Activated naive CD4-positive, alpha-beta T cell treated with anti-CD3 and anti-CD28 coated beads, Interleukin-2, amount 50 U/mL, for 24 hours (primary cell): ENCODE data around the gene IVNS1ABP.
A peak's percentile ranks its signal among the peaks of the same experiment; 100 is the strongest.
"Not testable (repeated sequence)": the region's sequence is repeated elsewhere in the genome, so short reads cannot be mapped to it uniquely, and the experiment has no call there.

ENCODE experiments used
- H3K27ac Mint-ChIP-seq: one replicate; pipeline ENCODE4 v1.8.0; 2021; ENCODE audit warnings: mild to moderate bottlenecking, mixed read lengths
- H3K27me3 Mint-ChIP-seq: one replicate; pipeline ENCODE4 v1.8.0; 2021; ENCODE audit warnings: mixed read lengths
- H3K36me3 Mint-ChIP-seq: one replicate; pipeline ENCODE4 v1.8.0; 2021; ENCODE audit warnings: mixed read lengths
- H3K4me1 Mint-ChIP-seq: one replicate; pipeline ENCODE4 v1.8.0; 2021; ENCODE audit warnings: mixed read lengths
- H3K4me3 Mint-ChIP-seq: one replicate; pipeline ENCODE4 v1.8.0; 2021; ENCODE audit warnings: mild to moderate bottlenecking, mixed read lengths
- H3K9me3 Mint-ChIP-seq: one replicate; pipeline ENCODE4 v1.8.0; 2021; ENCODE audit warnings: mixed read lengths

IVNS1ABP gene

GRCh38 chr1:185317034-185317885, at the start of gene IVNS1ABP:
TSS of gene IVNS1ABP (minus strand) at chr1:185317243. CDS start at chr1:185309493, 7,750 bp downstream.
- Mint-ChIP-seq H3K4me3 (peak within 1 kb of the TSS; percentile 97), H3K9me3 (no peaks in the 10 kb centered on the region), H3K27me3 (no peaks in the 10 kb centered on the region), H3K4me1 (peaks cover 54% of the 10 kb centered on the region), H3K36me3 (peaks cover 1% of the 10 kb centered on the region), H3K27ac (peak within 1 kb of the TSS; percentile 97)

DNA sequence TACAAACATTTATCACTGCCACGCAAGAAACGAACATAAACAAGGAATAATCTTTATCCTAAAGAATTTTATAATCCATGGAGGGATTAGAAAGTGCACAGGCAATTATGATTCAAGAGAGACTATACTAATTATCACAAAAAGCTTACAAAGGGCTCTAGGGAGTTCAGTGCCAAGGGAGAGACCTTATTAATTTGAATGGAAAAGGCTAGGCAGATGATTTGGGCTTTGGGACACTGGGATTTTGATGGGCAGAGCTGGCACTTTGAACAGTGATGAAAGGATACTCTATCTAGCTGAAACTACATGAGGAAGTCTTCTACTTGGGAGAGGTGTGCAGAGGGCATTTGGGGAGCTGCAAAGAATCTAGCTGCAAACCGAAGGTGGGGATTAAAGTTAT, 48.9 kb upstream of the IVNS1ABP start:
- H3K27me3 Mint-ChIP-seq = no peaks in the 10 kb centered on the region
- no peak overlapping the region for H3K4me3 Mint-ChIP-seq
- peaks cover 5% of the 10 kb centered on the region for H3K4me1 Mint-ChIP-seq
- H3K36me3 Mint-ChIP-seq = peaks cover 8% of the 10 kb centered on the region
- no peak overlapping the region for H3K27ac Mint-ChIP-seq
- H3K9me3 Mint-ChIP-seq = peaks cover 13% of the 10 kb centered on the region

DNA sequence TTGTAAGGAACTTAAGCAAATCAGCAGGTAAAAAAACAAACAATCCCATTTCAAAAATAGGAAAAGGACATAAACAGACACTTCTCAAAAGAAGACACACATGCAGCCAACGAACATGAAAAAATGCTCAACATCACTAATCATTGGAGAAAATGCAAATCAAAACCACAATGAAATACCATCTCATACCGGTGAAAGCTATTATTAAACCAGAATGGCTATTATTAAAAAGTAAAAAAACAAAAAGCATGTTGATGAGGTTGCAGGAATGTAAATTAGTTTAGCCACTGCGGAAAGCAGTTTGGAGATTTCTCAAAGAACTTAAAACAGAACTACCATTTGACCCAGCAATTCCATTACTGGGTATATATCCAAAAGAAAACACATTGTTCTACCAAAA, 47.5 kb upstream of the IVNS1ABP start:
- not testable (repeated sequence) for H3K27me3 Mint-ChIP-seq, H3K4me3 Mint-ChIP-seq, H3K27ac Mint-ChIP-seq, H3K36me3 Mint-ChIP-seq, H3K4me1 Mint-ChIP-seq
- H3K9me3 Mint-ChIP-seq = peaks cover 13% of the 10 kb centered on the region

DNA sequence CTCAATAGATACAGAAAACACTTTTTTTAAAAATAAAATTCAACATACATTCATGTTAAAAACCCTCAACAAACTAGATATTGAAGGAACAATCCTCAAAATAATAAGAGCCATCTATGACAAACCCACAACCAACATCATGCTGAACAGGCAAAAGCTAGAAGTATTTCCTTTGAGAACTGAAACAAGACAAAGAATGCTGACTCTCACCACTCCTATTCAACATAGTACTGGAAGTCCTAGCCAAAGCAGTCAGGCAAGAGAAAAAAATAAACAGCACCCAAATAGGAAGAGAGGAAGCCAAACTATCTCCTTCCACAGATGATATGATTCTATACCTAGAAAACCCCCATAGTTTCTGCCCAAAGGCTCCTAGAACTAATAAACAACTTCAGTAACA, 46.2 kb upstream of the IVNS1ABP start:
- Mint-ChIP-seq H3K27me3 (no peaks in the 10 kb centered on the region), H3K4me1 (peaks cover 5% of the 10 kb centered on the region), H3K9me3 (peaks cover 13% of the 10 kb centered on the region), H3K4me3 (no peak overlapping the region), H3K36me3 (peaks cover 10% of the 10 kb centered on the region), H3K27ac (no peak overlapping the region)

DNA sequence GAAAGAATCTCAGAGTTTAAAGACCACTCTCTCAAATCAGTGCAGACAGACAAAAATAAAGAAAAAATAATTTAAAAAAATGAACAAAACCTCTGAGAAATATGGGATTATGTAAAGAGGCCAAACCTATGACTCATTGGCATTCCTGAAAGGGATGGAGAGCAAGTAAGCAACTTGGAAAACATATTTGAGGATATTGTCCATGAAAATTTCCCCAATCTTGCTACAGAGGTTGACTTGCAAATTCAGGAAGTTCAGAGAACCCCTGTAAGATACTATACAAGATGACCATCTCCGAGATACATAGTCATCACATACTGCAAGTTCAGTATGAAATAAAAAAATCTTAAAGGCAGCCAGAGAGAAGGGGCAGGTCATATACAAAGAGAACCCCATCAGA, 43.7 kb upstream of the IVNS1ABP start:
- H3K4me3 Mint-ChIP-seq = no peak overlapping the region
- no peaks in the 10 kb centered on the region for H3K27me3 Mint-ChIP-seq
- peaks cover 13% of the 10 kb centered on the region for H3K9me3 Mint-ChIP-seq
- no peak overlapping the region for H3K27ac Mint-ChIP-seq
- peaks cover 10% of the 10 kb centered on the region for H3K36me3 Mint-ChIP-seq
- peaks cover 5% of the 10 kb centered on the region for H3K4me1 Mint-ChIP-seq

DNA sequence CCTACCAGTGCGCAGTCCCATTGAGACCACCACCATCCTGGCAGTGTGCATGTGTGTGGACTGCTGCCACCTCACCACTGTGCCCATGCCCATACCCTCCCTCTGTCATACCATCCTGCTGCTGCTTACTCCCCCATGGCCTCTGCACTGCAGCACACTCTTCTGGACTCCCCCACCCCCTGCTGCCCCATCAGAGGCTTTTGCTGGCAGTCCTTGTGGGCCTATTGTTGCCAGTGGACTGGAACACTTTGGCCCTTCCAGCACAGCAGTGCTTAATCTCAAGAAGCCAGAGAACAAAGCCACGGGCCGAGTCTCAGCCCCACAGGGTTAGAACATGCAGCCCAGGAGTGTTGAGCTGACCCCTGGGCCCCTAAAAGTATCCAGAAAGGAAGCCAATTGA, 41.9 kb upstream of the IVNS1ABP start:
- H3K4me3 Mint-ChIP-seq = no peak overlapping the region
- H3K4me1 Mint-ChIP-seq = peaks cover 5% of the 10 kb centered on the region
- peaks cover 13% of the 10 kb centered on the region for H3K9me3 Mint-ChIP-seq
- no peaks in the 10 kb centered on the region for H3K27me3 Mint-ChIP-seq
- H3K27ac Mint-ChIP-seq = no peak overlapping the region
- peaks cover 10% of the 10 kb centered on the region for H3K36me3 Mint-ChIP-seq

GRCh38 chr1:185355947-185356346, 38.9 kb upstream of the IVNS1ABP start:
- Mint-ChIP-seq H3K27ac (no peak overlapping the region), H3K27me3 (no peaks in the 10 kb centered on the region), H3K4me1 (no peaks in the 10 kb centered on the region), H3K4me3 (no peak overlapping the region), H3K9me3 (no peaks in the 10 kb centered on the region), H3K36me3 (peaks cover 1% of the 10 kb centered on the region)

DNA sequence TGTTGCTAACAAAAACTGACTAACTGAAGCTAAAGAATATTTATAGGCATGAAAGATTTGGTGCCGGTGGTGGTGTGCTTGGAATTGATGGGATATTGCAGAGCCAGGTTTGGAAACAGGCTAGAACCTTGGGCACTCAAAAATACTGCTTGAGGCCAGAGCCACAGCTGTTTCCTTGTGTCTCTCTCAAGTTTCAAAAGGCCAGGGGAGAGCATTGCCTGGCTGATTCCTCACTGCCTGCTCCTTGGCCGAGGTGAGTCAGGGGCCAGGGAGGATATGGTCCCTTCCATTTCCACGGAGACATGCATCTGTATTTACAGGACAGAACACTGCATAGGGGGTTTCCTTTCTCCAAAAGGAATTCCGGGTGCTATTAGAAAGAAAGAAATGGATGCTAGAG, 36.1 kb upstream of the IVNS1ABP start:
- Mint-ChIP-seq H3K4me3 (no peak overlapping the region), H3K4me1 (peaks cover 20% of the 10 kb centered on the region), H3K27ac (no peak overlapping the region), H3K9me3 (no peaks in the 10 kb centered on the region), H3K36me3 (peaks cover 1% of the 10 kb centered on the region), H3K27me3 (no peaks in the 10 kb centered on the region)

DNA sequence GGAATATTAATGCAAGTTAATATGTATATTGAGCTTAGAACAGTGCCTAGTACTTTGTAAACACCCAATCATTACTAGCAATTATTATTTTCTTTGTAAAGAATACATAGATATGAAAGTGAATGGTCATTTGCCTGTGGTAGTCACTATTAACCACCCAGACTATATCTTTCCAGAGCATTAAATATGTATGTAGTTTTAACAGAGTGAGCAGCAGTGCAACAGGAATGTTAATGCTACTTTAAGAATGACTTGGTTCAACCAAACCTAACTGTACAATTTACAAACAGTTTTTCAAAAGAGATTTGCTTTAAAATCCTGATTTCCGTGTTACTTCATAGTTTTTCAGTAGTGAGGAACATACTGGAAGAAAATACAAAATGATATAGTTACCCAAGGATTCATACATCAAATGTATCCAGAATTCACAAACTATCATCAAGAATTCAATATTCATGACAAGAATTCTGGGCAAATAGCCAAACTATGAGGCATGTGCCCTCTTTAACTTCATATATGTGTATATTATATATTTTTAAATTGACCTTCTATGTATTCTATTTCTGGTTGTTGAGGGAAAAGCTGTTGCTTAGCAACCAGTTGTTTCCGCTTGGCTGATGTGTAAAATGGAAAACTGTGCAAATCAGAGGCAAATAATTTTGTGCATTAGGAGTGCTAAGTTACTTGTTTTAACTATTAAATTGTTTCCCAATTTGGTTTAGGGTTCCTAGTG, 34.9 kb upstream of the IVNS1ABP start:
- Mint-ChIP-seq H3K36me3 (peaks cover 1% of the 10 kb centered on the region), H3K27me3 (no peaks in the 10 kb centered on the region), H3K9me3 (no peaks in the 10 kb centered on the region), H3K27ac (no peak overlapping the region), H3K4me1 (peaks cover 20% of the 10 kb centered on the region), H3K4me3 (no peak overlapping the region)

GRCh38 chr1:185350027-185350442, 33.0 kb upstream of the IVNS1ABP start:
- no peaks in the 10 kb centered on the region for H3K27me3 Mint-ChIP-seq
- no peak overlapping the region for H3K27ac Mint-ChIP-seq
- H3K4me3 Mint-ChIP-seq = no peak overlapping the region
- H3K4me1 Mint-ChIP-seq = peaks cover 28% of the 10 kb centered on the region
- H3K9me3 Mint-ChIP-seq = no peaks in the 10 kb centered on the region
- peaks cover 1% of the 10 kb centered on the region for H3K36me3 Mint-ChIP-seq

GRCh38 chr1:185349556-185349955, 32.5 kb upstream of the IVNS1ABP start:
- H3K27me3 Mint-ChIP-seq = no peaks in the 10 kb centered on the region
- H3K27ac Mint-ChIP-seq = no peak overlapping the region
- peaks cover 28% of the 10 kb centered on the region for H3K4me1 Mint-ChIP-seq

DNA sequence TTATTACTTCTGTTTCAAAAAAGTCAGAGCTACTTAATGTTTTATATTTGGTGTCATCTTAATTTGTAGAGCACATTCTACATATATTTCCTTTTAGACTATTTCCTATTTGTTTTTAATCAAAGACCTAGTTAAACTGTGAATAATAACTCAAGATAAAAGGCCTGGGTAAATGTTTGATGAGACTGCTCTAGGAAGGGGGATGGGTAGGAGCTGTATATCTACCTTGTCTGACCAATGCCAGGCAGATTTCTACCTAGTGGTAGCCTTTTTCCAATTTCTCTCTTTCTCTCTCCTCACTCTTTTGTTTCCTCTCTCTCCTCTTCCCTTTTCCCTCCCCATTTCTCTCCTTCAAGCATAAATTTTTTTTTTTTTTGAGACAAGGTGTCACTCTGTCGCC, 31.9 kb upstream of the IVNS1ABP start:
- Mint-ChIP-seq H3K36me3 (peaks cover 1% of the 10 kb centered on the region), H3K4me3 (no peak overlapping the region), H3K27me3 (no peaks in the 10 kb centered on the region), H3K27ac (no peak overlapping the region), H3K9me3 (no peaks in the 10 kb centered on the region), H3K4me1 (peaks cover 28% of the 10 kb centered on the region)

More at GRCh38 chr1:185349556-185349955, 32.5 kb upstream of the IVNS1ABP start:
- peaks cover 1% of the 10 kb centered on the region for H3K36me3 Mint-ChIP-seq
- H3K9me3 Mint-ChIP-seq = no peaks in the 10 kb centered on the region
- H3K4me3 Mint-ChIP-seq = no peak overlapping the region

GRCh38 chr1:185348296-185348695, 31.3 kb upstream of the IVNS1ABP start:
- H3K4me3 Mint-ChIP-seq = no peak overlapping the region
- H3K36me3 Mint-ChIP-seq = peaks cover 1% of the 10 kb centered on the region
- peaks cover 28% of the 10 kb centered on the region for H3K4me1 Mint-ChIP-seq
- H3K27me3 Mint-ChIP-seq = no peaks in the 10 kb centered on the region
- H3K27ac Mint-ChIP-seq = no peak overlapping the region
- no peaks in the 10 kb centered on the region for H3K9me3 Mint-ChIP-seq

GRCh38 chr1:185345913-185346720, 29.1 kb upstream of the IVNS1ABP start:
- Mint-ChIP-seq H3K9me3 (no peaks in the 10 kb centered on the region), H3K27ac (no peak overlapping the region), H3K36me3 (peaks cover 1% of the 10 kb centered on the region), H3K27me3 (no peaks in the 10 kb centered on the region), H3K4me1 (peaks cover 36% of the 10 kb centered on the region), H3K4me3 (no peak overlapping the region)

GRCh38 chr1:185343306-185343705, 26.3 kb upstream of the IVNS1ABP start:
- H3K36me3 Mint-ChIP-seq = no peaks in the 10 kb centered on the region
- no peaks in the 10 kb centered on the region for H3K9me3 Mint-ChIP-seq
- no peaks in the 10 kb centered on the region for H3K27me3 Mint-ChIP-seq
- H3K27ac Mint-ChIP-seq = no peak overlapping the region
- H3K4me3 Mint-ChIP-seq = no peak overlapping the region
- peaks cover 39% of the 10 kb centered on the region for H3K4me1 Mint-ChIP-seq
